ENCODE results near the gene OR10A3.

The OR10A3 gene

GRCh38 chr11:7944123-7944522, 2.6 kb upstream of the OR10A3 start:
- H3K4me3 ChIP-seq (ENCODE audit: low read depth, low read length), result no peak overlapping the region
- DNase-seq (ENCODE audit: low read depth), result no peak

GRCh38 chr11:7941146-7941545, 362 bp downstream of the OR10A3 start:
- H3K4me3 ChIP-seq (ENCODE audit: low read depth, low read length), result no peak overlapping the region

GRCh38 chr11:7936615-7937014, 4.9 kb downstream of the OR10A3 start:
- no peak overlapping the region for H3K4me3 ChIP-seq (ENCODE audit: low read depth, low read length)
- DNase-seq (ENCODE audit: low read depth), result no peak

More at GRCh38 chr11:7941146-7941545, 362 bp downstream of the OR10A3 start:
- no peak for DNase-seq (ENCODE audit: low read depth)

- H3K4me3 ChIP-seq (ENCODE audit: low read depth, low read length), result no peak within 1 kb of the TSS
- DNase-seq (ENCODE audit: low read depth), result no peak
Observed at GRCh38 chr11:7931168-7931567, 10.3 kb downstream of the OR10A3 start, which contains the start of gene OR10A6. TSS of gene OR10A6 (minus strand) at chr11:7931268. CDS start at chr11:7928662, 2,606 bp downstream.

GRCh38 chr11:7927635-7928034, 13.9 kb downstream of the OR10A3 start:
- no peak for DNase-seq (ENCODE audit: low read depth)
- H3K4me3 ChIP-seq (ENCODE audit: low read depth, low read length), result no peak overlapping the region

- H3K4me3 ChIP-seq (ENCODE audit: low read depth, low read length), result no peak overlapping the region
- no peak for DNase-seq (ENCODE audit: low read depth)
Observed at GRCh38 chr11:7924536-7924935, 17.0 kb downstream of the OR10A3 start.

GRCh38 chr11:7918141-7918540, 23.4 kb downstream of the OR10A3 start:
- no peak for DNase-seq (ENCODE audit: low read depth)
- H3K4me3 ChIP-seq (ENCODE audit: low read depth, low read length), result no peak overlapping the region

GRCh38 chr11:7911011-7911410, 30.5 kb downstream of the OR10A3 start:
- no peak overlapping the region for H3K4me3 ChIP-seq (ENCODE audit: low read depth, low read length)
- no peak for DNase-seq (ENCODE audit: low read depth)

- DNase-seq (ENCODE audit: low read depth), result no peak
- H3K4me3 ChIP-seq (ENCODE audit: low read depth, low read length), result no peak overlapping the region
Observed at GRCh38 chr11:7910286-7910788, 31.2 kb downstream of the OR10A3 start.

GRCh38 chr11:7909585-7910285, 31.8 kb downstream of the OR10A3 start:
- no peak overlapping the region for H3K4me3 ChIP-seq (ENCODE audit: low read depth, low read length)
- no peak for DNase-seq (ENCODE audit: low read depth)

GRCh38 chr11:7907121-7907520, 34.4 kb downstream of the OR10A3 start:
- H3K4me3 ChIP-seq (ENCODE audit: low read depth, low read length), result no peak overlapping the region
- no peak for DNase-seq (ENCODE audit: low read depth)

GRCh38 chr11:7906481-7906880, 35.0 kb downstream of the OR10A3 start:
- H3K4me3 ChIP-seq (ENCODE audit: low read depth, low read length), result no peak overlapping the region
- DNase-seq (ENCODE audit: low read depth), result no peak

GRCh38 chr11:7905961-7906429, 35.5 kb downstream of the OR10A3 start:
- no peak for DNase-seq (ENCODE audit: low read depth)
- H3K4me3 ChIP-seq (ENCODE audit: low read depth, low read length), result no peak overlapping the region

GRCh38 chr11:7905549-7905948, 36.0 kb downstream of the OR10A3 start:
- H3K4me3 ChIP-seq (ENCODE audit: low read depth, low read length), result no peak overlapping the region

GRCh38 chr11:7904917-7905316, 36.6 kb downstream of the OR10A3 start:
- no peak for DNase-seq (ENCODE audit: low read depth)
- H3K4me3 ChIP-seq (ENCODE audit: low read depth, low read length), result no peak overlapping the region

More at GRCh38 chr11:7905549-7905948, 36.0 kb downstream of the OR10A3 start:
- no peak for DNase-seq (ENCODE audit: low read depth)

- H3K4me3 ChIP-seq (ENCODE audit: low read depth, low read length), result no peak overlapping the region
- no peak for DNase-seq (ENCODE audit: low read depth)
Observed at GRCh38 chr11:7903940-7904339, 37.6 kb downstream of the OR10A3 start.

GRCh38 chr11:7901319-7901854, 40.1 kb downstream of the OR10A3 start:
- DNase-seq (ENCODE audit: low read depth), result no peak
- no peak overlapping the region for H3K4me3 ChIP-seq (ENCODE audit: low read depth, low read length)

GRCh38 chr11:7900686-7901085, 40.8 kb downstream of the OR10A3 start:
- no peak for DNase-seq (ENCODE audit: low read depth)
- H3K4me3 ChIP-seq (ENCODE audit: low read depth, low read length), result no peak overlapping the region

GRCh38 chr11:7899418-7899817, 42.1 kb downstream of the OR10A3 start:
- no peak overlapping the region for H3K4me3 ChIP-seq (ENCODE audit: low read depth, low read length)
- no peak for DNase-seq (ENCODE audit: low read depth)

GRCh38 chr11:7898666-7899283, 42.7 kb downstream of the OR10A3 start:
- H3K4me3 ChIP-seq (ENCODE audit: low read depth, low read length), result no peak overlapping the region
- no peak for DNase-seq (ENCODE audit: low read depth)
